GM19099 (cell line): ENCODE results near the gene ARL15.

Experiments
- POLR2A ChIP-seq: IDR thresholded peaks from 3 replicates; pipeline ENCODE4 v1.6.1; 2011; ENCODE audit warnings: low read depth; ENCODE audit not compliant: insufficient read length; ENCODE audit errors: extremely low read depth

Gene ARL15

GRCh38 chr5:54062958-54063357, 247.4 kb downstream of the ARL15 start:
- no peak for TF ChIP-seq POLR2A

GRCh38 chr5:54049963-54050362, 260.4 kb downstream of the ARL15 start:
- no peak for TF ChIP-seq POLR2A

DNA sequence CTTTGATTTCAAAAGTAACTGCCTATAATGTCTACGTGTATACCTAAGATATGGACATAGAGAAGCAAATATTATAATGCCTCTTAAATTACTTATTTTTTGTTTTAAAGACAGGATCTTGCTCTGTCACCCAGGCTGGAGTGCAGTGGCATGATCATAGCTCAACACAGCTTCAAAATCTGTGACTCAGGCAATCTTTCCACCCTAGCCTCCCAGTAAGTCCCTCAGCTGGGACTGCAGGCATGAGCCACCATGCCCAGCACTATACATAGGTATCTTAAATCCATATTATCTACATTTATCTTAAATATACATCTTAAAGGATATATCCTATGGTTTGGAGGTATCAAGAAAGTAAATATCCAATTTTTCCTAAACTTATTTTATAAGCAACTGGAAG, 261.2 kb downstream of the ARL15 start:
- TF ChIP-seq POLR2A, result no peak

DNA sequence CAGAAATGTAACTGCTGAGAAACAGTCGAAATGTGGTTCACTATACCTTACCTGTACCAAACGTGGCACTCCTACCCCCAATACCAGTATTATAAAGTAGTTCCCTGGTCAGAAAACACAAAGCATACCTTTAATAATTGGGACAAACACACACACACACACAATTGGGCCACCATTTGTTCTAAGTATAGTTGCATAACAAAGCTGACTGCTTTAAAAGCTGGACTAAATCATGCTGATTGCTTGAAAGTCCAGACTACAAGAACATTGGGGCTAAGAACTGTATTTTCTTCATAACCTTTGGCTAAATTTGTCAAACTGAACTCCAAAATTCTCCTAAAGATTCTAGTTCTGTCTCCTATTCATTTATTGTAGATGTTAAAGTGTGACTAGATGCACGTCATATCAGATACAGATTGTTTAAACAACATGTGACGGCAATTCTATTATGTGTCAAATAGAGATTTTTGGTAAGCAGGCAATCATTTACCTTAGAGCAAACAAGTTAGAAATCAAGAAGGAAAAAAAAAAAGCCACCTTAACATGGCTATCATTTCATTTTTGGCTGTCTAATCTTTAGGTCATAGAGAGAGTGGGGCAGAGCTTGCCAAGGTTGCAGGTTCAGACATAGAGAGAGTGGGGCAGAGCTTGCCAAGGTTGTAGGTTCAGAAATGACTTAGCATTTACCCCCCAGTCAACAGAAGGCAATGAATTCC, 265.1 kb downstream of the ARL15 start:
- no peak for TF ChIP-seq POLR2A

DNA sequence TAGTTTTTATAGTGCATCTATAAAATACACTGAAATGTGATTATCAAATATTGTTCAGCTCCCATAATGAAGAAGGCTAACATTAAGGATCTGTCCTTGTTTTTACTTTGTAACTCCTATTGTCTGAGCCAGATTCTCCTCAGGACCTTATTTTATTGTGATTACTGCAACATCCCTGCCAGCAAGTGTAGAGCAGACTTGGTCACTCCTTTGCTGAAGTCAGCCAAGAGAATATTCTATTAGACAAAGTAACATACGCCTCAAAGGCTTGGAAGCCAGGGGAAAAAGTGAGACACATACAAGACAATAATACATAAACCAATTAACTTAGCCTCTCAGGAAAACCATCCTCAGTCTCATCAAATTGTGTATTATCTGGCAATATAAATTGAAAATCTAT, 269.6 kb downstream of the ARL15 start:
- TF ChIP-seq POLR2A, result no peak

GRCh38 chr5:54040018-54040417, 270.4 kb downstream of the ARL15 start:
- TF ChIP-seq POLR2A, result no peak

DNA sequence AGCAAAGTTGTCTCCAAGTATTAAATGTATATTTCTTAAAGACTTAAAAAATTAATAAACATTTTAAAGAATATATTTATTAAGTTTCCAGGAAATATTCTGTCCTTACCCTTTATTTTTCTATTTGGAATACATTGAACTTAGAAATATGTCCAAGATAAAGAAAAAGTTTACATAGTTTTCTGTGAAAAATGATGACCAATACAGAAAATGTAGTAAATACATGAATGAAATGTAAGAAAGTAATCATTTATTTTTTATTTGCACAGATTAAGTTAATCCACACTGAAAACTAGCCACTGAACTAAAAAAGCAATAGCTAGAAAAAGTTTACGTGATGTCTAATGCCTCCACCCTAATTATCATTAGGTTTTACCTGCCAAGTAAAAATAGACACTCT, 273.2 kb downstream of the ARL15 start:
- TF ChIP-seq POLR2A, result no peak

DNA sequence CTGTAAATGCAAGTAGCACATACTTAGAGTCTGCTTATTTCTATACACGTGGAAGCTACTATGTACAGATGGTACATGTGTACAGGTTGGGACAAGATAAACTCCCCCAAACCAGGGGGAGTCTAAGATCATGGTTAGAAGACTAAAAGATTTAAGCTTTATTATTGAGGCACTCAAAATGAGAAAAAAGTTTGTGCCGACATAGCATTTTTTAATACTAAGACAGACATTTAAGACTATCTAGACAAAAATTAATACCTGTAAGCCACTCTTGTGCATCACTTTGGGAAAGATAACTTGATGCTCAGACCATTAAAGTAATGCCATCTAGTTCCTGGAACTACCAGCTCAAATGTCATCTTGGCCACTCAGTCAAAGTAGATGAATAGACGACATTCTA, 279.4 kb downstream of the ARL15 start:
- no peak for TF ChIP-seq POLR2A

GRCh38 chr5:54024466-54024865, 285.9 kb downstream of the ARL15 start:
- no peak for TF ChIP-seq POLR2A

DNA sequence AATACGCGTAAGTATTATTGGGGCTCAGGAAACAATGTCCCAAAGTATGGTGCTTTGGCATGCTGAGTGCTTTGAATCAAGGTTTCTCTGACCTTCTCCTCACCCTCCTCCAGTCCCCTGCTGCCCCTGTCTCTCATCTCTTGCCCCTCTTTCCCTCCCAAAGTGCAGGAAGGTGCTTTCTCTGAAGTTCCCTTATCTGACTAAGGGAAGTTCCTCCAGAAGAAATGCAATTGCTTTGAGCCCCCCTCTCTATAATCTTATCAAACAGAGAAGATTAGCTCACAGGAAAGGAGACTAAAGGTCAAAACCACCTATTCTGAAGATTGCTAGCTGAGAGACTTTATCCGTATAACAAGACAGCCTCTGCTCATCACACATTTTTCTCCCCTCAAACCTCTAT, 288.1 kb downstream of the ARL15 start:
- no peak for TF ChIP-seq POLR2A

DNA sequence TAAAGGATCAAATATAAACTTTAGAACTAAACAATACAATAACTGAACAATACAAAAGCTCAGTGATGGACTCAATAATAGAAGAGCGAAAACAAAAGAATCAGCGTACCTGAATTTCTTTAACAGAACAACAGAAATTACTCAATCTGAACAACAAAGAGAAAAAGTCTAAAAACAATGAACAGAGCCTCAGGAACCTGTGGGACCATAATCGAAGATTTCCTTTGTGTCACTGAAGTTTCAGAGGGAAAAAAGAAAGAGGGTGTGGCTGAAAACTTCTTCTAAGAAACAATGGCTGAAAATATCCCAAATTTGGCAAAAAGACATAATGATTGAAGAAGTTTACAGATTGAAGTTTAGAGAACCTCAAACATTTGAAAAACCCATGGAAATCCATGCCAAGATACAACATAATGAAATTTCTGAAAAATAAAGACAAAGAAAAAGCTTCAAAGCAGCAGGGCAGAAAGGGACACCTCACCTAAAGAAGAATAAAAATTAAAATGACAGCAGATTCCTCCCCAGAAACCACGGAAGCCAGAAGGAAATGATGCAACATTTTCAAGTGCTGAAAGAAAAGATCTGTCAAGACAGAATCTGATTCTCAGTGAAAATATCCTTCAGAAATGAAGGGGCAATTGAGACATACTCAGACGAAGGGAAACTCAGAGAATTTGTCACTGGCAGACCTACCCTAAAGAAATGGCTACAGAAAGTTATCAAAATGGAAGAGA, 288.8 kb downstream of the ARL15 start:
- no peak for TF ChIP-seq POLR2A

- TF ChIP-seq POLR2A, result no peak
Measured at GRCh38 chr5:54018438-54018837, 291.9 kb downstream of the ARL15 start.

- no peak for TF ChIP-seq POLR2A
Measured at GRCh38 chr5:54017580-54017979, 292.8 kb downstream of the ARL15 start.

DNA sequence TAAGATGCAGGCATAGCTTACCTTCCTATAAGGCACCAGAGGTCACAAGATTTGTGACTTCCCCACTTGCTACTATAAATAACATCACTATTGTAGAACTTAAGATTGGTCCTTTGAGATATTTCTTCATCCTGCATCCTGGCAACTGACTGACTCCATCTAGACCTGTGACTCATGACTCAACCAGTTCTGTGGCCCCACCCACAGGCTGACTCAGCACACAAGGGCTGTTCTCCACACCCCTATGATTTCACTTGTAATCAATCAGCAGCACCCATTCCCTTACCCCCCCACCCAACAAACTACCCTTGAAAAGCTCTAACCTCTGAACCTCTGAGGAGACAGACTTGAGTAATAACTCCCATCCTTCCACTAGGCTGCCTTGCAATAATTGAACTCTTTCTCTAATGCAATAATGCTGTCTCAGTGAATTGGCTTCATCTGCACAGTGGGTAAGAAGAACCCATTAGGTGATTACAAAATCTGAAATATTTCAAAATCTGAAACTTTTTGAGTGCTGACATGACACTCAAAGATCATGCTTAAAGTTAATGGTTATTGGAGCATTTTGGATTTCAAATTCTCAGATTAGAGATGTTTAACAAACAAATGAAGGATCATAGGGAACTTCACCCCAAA, 296.7 kb downstream of the ARL15 start:
- no peak for TF ChIP-seq POLR2A

DNA sequence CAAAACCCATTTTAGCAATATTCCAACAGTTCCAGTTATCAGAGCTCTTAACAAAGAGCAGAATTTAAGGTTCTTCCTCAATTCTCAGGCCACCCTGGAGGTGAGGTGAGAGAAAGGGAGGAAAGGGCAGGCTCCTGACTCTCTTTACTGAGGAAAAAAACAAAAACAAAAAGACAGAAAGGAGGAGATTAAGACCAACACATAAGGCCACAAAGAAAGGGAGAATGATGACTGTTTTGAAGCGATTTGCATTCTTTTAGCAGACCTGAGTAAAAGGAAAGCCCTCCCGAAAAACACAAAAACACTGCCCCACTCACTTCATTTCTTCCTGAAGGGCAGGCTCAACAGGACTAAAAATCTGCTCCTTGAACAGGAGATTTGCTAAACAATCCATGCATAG, 300.5 kb downstream of the ARL15 start:
- no peak for TF ChIP-seq POLR2A

- TF ChIP-seq POLR2A, result no peak
Measured at GRCh38 chr5:54009357-54009756, 301.0 kb downstream of the ARL15 start.
